LNCaP clone FGC (cell line): ENCODE results near the gene AK2.
"Not testable (repeated sequence)": the region's sequence is repeated elsewhere in the genome, so short reads cannot be mapped to it uniquely, and the experiment has no call there.

Source experiments
- DNase-seq: peaks from one replicate; pipeline ENCODE4 v3.0.0-alpha.2; 2011; ENCODE audit warnings: low read depth
- H3K4me3 ChIP-seq: 2 replicates; pipeline ENCODE4 v1.5.1; 2011; ENCODE audit warnings: mild to moderate bottlenecking, low read depth, low read length, control low read depth
- TF ChIP-seq, protein P1 (sequence below): IDR thresholded peaks from 2 replicates; pipeline ENCODE4 v1.5.1; 2012; ENCODE audit warnings: mild to moderate bottlenecking; ENCODE audit not compliant: control insufficient read depth, insufficient read depth; ENCODE audit errors: extremely low read depth

The AK2 gene

DNA sequence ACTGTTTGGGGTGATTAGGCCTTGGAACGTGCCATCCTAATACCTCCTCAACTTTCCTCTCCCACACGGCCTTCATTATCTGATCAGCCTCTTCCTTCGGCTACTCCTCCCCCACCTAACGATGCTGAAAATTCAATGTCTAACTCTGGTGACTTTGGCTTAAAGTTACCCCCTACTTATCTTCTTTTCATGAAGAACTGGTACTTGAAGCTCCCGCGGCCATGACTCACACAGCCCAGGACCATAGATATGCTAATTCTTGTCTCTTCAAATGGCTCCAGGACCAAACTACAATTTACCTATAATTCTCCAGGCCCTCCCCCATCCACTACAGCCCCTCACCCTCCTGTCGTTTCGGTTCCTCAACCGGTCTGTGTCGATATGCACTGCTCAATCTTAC, 28.6 kb upstream of the AK2 start:
- no peak overlapping the region for H3K4me3 ChIP-seq
- no peak for DNase-seq
- TF ChIP-seq, protein P1, sequence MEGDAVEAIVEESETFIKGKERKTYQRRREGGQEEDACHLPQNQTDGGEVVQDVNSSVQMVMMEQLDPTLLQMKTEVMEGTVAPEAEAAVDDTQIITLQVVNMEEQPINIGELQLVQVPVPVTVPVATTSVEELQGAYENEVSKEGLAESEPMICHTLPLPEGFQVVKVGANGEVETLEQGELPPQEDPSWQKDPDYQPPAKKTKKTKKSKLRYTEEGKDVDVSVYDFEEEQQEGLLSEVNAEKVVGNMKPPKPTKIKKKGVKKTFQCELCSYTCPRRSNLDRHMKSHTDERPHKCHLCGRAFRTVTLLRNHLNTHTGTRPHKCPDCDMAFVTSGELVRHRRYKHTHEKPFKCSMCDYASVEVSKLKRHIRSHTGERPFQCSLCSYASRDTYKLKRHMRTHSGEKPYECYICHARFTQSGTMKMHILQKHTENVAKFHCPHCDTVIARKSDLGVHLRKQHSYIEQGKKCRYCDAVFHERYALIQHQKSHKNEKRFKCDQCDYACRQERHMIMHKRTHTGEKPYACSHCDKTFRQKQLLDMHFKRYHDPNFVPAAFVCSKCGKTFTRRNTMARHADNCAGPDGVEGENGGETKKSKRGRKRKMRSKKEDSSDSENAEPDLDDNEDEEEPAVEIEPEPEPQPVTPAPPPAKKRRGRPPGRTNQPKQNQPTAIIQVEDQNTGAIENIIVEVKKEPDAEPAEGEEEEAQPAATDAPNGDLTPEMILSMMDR: no peak

DNA sequence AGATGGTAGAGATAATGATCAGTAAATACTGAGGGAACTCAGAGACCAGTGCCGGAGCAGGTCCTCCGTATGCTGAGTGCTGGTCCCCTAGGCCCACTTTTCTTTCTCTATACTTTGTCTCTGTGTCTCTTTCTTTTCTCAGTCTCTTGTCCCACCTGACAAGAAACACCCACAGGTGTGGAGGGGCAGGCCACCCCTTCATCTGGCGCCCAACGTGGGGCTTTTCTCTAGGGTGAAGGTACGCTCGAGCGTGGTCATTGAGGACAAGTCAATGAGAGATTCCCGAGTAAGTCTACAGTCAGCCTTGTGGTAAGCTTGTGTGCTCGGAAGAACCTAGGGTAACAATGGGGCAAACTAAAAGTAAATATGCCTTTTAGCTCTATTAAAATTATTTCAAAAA, 27.6 kb upstream of the AK2 start:
- not testable (repeated sequence) for DNase-seq, H3K4me3 ChIP-seq

DNA sequence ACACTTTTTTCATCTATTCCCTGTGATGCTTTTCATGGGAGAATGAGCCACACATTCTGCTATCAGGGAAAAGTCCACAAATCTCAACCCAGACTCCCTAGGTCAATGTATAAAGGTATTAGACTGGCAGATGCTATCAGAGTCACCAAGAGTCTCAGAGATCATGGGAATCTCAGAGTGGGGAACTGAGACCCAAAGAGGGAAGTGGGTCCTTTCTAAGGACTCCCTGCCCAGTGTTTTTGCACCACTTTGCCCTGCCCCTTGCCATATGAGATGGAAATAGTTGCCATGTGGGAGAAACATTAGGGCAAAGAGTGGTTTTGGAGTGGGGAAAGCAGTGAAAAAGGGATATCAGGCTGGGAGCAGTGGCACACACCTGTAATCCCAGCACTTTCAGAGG, 25.2 kb upstream of the AK2 start:
- TF ChIP-seq, protein P1: no peak
- H3K4me3 ChIP-seq: no peak overlapping the region
- DNase-seq: no peak

DNA sequence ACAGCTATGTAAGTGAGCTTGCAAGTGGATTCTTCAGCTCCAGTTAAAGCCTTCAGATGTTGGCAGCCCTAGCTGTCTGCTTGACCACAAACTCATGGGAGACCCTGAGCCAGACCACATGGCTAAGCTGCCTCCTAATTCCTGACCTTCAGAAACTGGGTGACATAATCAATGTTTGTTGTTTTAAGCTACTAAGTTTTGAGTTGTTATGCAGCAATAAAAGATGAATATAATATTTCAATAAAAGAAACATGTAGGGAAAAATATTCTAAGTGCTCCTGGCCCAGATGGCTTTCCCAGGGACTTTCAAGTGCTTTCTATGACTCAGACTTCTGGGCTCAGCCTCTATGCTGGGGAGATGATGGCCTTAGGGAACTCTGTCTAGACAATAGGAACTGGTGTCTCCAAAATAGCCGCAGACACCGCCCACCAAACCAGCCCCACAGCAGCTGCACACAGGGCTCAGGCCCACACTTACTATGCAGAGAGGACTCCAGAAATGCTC, 23.9 kb upstream of the AK2 start:
- H3K4me3 ChIP-seq: no peak overlapping the region
- TF ChIP-seq, protein P1: no peak
- no peak for DNase-seq

DNA sequence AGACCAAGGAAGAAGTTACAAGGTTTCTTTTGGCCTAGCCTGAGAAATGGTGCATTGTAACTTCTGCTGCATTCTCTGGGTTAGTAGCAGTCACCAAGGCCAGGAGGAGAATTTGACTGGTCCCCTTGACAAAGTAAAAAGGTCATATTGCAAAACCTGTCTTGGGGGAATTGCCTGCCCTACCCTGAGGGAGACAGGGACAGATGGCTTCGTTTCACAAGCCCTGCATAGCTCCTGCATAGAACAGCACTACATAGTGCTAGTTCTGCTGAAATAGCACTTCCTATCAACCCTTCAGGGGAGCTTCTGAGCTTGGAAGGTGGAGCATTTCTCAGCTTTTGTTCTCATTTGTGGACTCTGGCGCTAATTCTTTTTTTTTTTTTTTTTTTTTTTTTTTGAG, 20.4 kb upstream of the AK2 start:
- TF ChIP-seq, protein P1: no peak
- DNase-seq: no peak
- H3K4me3 ChIP-seq: no peak overlapping the region

DNA sequence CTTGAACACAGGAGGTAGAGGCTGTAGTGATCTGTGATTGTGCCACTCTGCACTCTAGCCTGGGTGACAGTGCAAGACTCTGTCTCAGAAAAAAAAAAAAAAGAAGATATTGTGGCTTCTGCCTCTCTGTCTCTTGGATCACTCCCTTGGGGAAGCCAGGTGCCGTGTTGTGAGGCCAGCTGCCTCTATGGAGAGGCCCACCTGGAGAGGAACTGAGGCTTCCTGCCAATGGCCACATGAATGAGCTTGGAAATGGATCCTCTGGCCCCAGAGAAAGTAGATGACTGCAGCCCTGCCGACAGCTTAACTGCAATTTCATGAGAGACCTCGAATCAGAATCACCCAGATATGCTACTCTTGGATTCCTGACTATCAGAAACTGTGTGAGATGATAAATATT, 19.7 kb upstream of the AK2 start:
- H3K4me3 ChIP-seq: no peak overlapping the region
- TF ChIP-seq, protein P1: no peak
- no peak for DNase-seq

DNA sequence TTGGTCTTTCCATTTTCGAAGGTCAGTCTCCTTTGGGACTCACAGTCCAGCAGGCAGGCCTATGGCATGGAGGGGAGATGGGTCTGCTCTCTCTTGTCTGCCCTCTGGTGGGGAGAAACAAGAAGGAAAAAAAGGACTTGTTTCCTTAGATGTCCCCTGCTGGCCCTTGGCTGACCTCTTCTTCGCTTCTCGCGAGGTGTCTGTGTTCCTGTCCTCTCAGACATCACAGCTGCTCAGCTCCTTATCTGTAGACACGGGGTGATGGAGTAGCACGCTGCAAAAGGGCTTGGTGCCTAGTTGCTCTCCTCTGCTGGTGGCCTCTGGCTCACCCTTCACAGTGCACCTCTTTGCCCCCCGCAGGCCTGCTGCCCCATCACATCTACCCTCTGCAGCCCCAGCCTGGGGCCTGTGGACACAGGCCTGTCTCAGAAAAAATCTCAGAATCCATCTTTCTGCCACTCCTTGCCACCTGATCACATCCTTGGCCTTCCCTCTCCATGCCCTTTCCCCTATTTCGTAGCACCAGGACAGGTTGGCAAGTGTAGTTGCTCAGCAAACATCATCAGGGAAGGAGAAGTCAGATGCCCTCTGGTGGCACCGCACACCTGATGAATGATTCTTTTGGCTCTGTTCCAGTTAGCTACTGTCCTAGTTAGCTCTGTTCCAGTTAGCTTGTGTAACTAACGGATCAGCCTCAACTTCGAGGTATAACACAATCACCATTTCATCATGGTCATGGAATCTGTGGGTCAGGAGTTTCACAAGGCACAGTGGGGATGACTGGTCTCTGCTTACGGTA, 18.7 kb upstream of the AK2 start:
- DNase-seq: peak; percentile 94
- H3K4me3 ChIP-seq: no peak overlapping the region
- TF ChIP-seq, protein P1: peak; percentile 86
